HG03571 (cell line): ENCODE data around the gene EPS15.
"Not testable (repeated sequence)": the region's sequence is repeated elsewhere in the genome, so short reads cannot be mapped to it uniquely, and the experiment has no call there.

Experiments used
- ATAC-seq: cut with Tn5 transposase; IDR thresholded peaks from one replicate; pipeline ENCODE4 v1.9.1; 2021; ENCODE audit not compliant: unreplicated experiment

Gene EPS15

DNA sequence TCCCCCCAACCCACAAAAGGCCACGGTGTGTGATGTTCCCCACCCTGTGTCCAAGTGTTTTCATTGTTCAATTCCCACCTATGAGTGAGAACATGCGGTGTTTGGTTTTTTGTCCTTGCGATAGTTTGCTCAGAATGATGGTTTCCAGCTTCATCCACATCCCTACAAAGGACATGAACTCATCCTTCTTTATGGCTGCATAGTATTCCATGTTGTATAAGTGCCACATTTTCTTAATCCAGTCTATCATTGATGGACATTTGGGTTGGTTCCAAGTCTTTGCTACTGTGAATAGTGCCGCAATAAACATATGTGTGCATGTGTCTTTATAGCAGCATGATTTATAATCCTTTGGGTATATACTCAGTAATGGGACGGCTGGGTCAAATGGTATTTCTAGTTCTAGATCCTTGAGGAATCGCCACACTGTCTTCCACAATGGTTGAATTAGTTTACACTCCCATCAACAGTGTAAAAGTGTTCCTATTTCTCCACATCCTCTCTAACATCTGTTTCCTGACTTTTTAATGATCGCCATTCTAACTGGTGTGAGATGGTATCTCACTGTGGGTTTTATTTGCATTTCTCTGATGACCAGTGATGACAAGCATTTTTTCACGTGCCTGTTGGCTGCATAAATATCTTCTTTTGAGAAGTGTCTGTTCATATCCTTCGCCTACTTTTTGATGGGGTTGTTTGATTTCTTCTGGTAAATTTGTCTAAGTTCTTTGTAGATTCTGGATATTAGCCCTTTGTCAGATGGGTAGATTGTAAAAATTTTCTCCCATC is 44.0 kb downstream of the EPS15 start:
- ATAC-seq = not testable (repeated sequence)

DNA sequence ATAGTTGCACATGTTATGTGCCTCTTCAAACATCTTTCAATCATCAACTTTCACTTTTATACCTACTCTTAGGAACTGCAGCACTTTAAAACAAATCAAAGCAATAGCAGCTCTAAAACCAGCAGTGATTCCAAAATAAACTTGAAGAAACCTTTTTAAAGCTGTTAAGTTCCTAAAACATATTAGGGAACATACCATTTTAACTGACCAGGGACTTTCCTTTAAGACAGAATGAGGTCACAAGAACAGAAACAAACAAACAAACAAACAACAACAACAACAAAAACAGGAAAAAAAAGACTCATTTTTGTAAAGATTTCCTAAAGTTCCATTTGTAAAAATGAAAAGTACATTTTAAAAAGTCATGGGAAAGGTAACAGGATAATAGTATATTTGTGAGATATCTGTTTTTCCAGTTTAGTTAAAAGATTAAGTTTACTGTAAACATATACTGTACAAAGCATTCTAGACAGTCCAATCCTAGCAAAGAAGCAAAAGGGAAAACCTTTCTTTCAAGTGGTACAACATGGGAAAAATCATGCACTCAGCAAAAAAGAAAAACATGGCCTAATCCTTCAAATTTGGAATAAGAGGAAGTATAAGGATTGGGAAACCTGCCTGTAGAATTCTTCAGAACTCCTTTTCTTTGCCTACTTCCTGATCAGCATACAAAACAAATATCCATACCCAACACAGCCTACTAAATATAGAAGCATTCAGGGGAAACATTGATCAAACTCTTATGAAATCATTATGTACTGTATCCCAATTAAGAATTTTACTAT is 45.5 kb downstream of the EPS15 start:
- ATAC-seq = no peak

DNA sequence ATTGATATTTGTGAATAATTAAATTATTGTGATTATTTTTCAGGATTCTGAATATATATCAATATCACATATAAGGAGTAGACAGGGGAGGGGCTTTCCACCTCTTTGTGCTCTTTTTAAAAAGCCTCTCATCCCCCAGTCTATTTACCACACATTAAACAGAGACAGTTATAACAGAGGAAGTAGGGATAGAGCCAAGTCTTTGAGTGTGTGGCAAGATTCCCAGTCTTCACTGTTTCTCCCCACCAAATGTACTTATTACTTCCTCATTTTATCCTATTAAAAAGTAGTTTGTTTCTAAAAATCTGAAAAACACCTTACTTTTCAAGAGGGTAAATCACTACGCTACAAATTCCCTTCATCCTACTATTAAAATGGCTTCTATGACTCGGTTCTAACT is 46.7 kb downstream of the EPS15 start:
- ATAC-seq = no peak

DNA sequence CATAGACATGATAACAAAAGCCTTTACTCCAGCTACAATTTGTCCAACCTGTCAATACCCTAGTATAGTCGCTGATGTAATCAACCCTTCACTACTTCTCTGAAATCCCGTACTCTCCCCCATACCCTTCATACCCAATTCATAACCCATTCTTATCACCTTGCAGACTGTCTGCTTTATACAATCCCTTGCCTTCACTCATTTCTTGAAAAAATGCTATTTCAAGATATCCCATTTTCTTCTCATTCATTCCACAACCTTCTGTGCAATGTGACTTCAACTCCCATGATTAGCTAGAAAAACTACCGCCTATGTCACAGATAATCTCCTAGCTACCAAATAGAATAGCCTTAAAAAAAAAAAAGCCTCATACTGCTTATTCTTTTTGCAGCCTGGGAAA is 49.5 kb downstream of the EPS15 start:
- no peak for ATAC-seq

DNA sequence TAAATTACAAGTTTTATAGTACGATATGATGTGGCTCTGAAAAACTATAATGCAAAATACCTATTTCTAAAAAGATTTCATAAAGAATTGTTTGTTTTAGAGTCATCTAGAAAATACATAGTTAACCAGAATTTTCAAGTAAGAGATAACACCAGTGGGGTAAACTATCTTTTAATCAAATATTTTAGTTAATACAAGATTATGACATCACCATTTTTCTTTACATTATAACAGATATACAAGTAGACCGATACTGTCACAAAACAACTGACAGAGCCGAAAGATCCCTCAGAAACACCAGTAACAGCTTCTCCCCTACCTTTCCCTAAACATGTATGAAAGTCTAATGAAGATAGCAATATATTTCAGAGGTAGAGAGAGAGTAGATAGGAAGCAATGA is 54.2 kb downstream of the EPS15 start:
- ATAC-seq = no peak

DNA sequence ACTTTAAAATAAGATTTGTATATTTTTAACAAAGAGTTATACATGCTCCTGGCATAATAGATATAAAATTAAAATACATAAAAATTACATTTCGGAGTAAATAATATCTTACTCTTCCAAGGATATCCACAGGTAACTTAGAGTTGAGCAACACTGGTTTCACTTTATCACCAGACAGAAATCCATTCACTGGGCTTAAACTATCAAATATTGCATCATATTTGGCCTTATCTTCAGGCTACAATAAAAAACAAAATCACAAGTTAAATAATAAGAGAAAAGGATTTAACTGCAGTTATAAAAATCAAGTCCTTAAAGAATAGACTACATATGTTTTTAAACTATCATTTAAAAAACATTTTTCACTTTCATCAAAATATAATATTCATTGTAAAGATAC is 55.5 kb downstream of the EPS15 start:
- no peak for ATAC-seq

DNA sequence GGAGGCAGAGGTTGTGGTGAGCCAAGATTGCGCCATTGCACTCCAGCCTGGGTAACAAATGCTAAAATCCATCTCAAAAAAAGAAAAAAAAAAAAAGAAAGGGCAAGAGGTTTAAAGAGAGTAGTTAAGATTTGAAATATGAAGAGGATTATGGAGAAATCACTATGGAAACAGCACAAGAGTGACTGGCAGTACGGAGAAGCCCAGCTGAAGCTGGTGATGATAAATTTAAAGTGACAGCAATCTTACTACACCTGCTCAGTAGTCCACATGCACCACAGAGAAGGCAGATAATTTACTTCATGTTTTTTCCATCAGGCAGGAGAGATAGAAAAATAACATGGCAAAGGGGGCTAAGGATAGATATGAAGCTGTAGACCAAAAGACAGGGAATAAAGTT is 56.8 kb downstream of the EPS15 start:
- not testable (repeated sequence) for ATAC-seq

DNA sequence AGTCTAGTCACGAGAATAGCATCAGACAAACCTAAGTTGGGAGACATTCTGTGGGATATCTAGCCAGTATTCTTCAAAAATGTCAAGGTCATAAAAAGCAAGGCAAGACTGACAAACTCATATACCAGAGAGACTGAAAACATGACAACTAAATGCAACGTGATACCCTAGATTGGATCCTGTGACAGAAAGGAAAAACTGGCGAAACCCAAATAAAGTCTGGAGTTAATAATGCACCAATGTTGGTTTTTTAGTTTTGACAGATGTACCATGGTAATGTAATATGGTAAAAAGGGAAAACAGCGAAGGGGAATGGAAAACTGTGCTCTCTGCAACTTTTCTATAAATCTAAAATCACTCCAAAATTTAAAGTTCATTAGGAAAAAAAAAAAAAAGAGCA is 64.5 kb downstream of the EPS15 start:
- ATAC-seq = no peak

DNA sequence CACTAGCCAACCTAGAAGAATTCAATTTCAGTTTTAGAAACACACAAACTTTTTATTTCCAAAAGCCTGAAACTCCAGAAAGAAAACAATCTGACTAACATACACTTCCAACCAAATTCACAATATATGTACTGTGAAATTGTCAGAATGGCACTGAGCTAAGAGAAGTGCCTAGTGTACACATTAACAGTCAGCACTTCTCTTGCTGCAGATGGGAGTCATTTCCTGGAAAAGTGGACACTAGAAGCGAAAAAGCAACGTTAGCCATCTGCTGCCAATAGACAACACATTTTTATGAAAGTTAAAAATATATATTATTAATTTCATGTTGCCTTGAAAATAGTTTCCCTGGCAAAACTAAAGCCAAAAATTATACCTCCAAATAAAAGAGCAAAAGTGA is 66.1 kb downstream of the EPS15 start:
- ATAC-seq = no peak

DNA sequence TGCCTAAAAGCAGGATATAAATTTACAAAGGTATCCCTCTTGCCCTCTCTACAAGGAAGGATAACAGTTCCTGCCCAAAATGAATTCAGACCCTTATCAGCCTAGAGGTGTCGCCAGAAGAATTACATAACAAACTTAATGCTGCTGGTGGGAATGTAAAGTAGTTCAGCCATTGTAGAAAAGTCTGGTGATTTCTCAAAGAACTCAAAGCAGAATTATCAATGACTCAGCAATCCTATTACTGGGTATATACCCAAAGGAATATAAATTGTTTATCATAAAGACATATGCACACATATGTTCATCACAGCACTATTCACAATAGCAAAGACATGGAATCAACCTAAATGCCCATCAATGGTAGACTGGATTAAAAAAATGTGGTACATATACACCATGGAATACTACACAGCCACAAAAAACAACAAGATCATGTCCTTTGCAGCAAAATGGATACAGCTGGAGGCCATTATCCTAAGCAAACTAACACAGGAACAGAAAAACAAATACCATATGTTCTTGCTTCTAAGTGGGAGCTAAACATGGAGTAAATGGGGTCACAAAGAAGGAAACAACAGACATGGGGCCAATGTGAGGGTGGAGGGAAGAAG is 70.1 kb downstream of the EPS15 start:
- not testable (repeated sequence) for ATAC-seq

DNA sequence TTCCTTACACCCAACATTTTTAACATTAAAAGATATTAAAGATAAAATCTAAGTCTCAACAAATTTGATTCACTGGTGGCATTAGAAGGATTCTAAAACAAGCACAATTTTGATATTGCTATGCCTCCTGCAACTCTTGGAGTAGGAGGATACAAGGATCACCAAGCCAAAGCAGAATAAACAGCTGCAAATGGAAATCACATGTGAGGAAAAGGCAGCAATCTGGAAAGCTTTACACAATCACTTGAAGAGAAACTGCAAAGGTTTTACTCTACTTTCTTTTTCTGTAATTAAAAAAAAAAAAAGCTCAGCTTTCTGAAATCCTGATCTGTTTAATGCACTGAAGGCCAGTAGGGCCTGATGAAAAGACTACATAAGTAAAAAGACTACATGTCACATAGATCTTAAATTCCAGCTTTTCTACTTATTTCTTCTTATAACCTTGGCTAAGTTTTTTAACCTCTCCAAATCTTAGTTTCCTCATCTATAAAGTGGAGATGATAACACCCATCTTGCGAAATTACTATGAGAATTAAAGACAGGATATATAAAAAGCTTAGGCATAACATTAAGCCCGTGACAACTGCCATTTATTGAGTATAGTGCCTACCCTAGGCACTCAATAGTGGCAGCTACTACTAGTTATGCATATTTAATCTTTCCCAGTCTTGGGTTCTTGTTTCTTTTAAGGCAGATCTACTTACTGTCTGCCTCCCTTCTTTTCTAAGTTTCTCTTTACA is 73.5 kb downstream of the EPS15 start:
- ATAC-seq = no peak

DNA sequence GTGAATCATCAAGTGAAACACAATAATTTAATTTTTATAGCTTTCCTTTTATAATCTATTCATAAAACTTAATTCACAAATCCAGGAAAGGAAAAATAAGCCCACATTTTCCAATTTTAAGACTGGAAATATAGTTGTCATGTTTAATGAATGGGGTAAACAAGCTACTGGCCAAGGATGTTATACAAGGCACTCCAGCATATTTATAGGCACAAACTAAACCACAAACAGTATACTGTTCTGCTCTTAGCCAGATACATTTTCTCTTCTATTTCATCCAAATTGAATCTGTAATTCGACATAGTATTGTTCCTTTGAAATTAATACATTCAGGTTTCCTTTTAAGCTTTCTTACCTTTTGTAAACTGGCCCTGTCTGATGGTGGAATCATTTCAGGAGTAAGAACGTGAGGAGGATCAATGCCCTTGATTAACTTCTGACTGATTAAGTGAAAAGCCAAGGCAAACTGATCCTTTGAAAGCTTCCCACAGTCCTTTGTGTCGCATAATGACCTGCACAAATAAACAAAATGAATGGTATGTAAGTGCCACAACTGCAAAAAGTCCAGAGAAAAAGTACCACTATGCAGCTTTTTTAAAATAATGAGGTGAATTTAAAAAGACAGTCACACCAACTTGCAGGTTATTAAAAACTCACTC is 74.4 kb downstream of the EPS15 start:
- no peak for ATAC-seq

DNA sequence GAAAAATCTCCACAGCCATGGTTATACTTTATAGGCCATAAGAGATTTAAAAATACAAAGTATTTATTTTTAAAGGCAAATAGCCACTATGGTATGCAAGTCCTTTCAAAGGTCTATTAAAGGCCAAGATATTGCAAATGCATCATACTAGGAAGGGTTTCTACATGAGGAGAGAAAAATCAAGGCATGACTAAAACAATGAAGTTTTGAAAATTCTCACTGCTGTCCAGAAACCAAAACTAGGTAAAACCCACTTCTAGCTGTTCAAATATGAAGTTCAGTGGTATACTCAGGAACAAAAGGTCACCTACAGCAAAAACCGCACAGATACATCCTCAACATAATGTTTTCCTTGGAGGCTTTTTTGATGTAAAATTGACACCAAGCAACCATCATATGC is 75.0 kb downstream of the EPS15 start:
- no peak for ATAC-seq

DNA sequence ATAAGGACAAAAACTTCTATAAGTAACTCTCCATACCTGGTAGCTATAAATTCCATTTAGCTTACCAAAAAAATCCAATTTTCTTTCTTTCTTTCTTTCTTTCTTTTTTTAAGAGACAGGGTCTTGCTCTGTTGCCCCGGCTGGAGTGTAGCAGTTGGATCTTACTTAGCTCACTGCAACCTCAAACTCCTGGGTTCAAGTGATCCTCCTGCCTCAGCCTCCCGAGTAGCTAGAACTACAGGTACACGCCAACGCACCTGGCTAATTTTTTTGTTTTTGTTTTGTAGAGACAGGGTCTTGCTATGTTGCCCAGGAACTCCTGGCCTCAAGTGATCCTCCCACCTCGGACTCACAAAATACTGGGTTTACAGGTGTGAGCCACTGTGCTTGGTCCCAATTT is 75.5 kb downstream of the EPS15 start:
- ATAC-seq = no peak

DNA sequence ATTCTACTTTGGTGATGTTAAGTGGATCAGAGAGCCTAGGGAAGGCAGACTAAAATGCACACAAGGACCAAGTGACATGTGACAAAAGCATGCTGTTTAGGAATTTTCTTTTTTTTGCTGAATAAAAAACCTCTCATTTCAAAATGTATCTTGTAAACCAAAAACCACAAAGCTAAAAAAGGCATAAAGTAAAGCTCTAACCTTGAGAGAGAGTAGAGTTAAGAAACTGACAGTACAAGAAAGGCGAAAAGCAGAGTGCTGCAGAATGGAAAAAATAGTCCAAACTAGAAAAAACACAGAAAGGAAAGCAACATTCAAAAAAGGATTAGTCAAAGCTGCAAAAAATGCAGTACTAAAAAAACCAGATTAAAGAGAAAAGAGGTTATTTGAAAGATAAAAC is 76.5 kb downstream of the EPS15 start:
- no peak for ATAC-seq

DNA sequence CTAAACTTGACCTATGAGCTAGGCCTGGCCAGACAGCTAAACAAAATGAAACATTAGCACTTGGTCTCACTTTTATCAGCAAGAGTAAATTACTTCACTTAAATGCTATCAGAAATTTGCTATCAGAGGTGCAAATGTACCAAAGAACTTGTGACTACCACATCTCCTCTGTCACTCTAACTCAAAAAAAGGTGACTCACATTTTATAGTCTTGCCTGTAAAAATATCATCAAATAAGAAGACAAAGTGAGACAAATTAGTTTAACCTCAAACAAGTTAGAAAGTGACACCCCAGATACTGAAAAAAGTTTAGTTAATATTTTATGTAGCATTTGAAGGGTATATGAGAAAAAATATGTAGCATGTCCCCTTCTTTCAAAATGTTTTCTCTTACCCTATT is 76.9 kb downstream of the EPS15 start:
- no peak for ATAC-seq

DNA sequence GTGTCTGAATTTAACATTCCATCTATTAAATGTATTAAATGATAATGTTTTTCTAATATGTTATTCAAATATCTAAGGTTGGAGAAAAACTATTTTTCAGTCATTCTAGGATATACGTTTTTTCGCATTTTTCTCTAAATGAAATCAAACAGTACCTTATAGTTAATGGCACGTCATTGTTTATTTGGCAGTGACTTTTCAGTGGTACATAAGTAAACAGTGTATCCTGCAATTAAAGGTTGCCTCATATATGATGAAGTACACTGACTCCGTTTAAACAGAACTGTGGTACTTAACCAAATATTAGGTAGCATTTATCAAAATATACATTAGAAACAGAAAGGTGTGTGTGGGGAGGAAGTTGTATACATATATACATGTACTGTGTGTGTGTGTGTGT is 79.2 kb downstream of the EPS15 start:
- ATAC-seq = no peak

DNA sequence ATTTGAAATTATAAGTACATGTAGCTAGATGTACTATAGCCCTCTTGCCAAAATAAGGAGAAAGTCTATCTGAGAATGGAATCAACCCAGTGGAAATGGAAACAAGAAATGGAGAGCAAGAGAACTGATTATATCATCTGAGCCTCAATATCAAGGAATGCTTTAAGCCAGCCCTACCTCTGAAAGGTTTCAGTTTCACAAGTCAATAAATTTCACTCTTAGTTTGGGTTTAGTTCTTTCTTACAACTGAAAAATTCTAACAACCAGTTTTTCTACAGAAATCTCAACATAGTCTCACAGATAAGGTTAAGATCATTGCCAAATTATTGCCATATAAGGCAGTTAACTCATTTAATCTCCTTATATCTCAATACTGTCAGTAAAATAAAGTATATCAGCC is 80.0 kb downstream of the EPS15 start:
- no peak for ATAC-seq

DNA sequence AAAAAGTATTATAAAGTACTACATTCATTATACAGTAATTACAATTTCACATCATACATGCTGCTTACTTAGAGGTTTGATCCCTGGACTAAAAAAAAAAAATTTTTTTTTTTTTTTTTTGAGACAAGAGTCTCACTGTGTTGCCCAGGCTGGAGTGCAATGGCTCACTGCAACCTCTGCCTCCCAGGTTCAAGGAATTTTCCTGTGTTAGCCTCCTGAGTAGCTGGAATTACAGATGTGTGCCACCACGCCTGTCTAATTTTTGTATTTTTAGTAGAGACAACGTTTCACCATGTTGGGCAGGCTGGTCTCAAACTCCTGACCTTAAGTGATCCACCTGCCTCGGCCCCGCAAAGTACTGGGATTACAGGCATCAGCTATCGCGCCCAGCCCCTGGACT is 81.7 kb downstream of the EPS15 start:
- not testable (repeated sequence) for ATAC-seq

DNA sequence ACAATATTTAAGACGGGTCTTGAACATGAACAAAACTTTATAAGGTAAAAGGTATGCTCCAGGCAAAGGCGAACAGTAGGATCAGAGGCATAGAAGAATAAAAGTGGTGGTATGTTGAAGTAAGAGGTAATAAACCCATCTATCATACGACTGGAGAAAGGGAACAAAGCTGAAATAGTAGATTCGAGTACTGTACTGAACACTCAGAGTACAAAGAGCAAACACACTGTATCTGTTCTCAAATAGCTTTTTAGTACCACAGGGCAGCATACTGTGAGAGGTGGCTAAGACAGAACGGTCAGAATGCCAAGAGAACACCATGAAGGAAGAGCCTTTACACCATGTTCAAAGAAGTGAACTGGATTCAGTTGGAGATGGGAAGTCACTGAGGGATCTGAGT is 83.2 kb downstream of the EPS15 start:
- ATAC-seq = no peak

DNA sequence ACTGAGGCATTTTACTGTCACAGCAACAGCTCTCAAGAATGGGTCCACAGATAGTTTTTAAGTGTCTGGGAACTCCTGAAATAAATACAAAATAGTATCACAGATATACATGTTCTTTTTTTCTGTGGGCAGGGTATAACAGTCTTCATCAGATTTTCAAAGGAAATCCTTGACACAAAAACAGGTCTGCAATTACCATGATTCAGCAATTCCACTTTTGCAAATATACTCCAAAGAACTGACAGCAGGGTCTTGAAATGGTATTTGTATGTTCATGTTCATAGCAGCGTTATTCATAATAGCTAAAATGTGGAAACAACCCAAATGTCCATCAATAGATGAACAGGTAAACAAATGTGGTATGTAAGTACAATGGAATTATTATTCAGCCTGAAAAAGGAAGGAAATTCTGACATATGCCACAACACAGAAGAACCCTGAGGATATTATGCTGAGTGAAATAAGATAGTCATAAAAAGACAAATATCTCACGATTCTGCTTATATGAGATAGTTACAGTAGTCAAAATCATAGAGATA is 85.0 kb downstream of the EPS15 start:
- no peak for ATAC-seq
